Kidney capillary endothelial cell (primary cell): Measurements from ENCODE around the gene TSPAN4.

Experiments used
- DNase-seq: peaks from one replicate; pipeline ENCODE4 v3.0.0-alpha.2; 2018; ENCODE audit warnings: low spot score

Gene TSPAN4

DNA sequence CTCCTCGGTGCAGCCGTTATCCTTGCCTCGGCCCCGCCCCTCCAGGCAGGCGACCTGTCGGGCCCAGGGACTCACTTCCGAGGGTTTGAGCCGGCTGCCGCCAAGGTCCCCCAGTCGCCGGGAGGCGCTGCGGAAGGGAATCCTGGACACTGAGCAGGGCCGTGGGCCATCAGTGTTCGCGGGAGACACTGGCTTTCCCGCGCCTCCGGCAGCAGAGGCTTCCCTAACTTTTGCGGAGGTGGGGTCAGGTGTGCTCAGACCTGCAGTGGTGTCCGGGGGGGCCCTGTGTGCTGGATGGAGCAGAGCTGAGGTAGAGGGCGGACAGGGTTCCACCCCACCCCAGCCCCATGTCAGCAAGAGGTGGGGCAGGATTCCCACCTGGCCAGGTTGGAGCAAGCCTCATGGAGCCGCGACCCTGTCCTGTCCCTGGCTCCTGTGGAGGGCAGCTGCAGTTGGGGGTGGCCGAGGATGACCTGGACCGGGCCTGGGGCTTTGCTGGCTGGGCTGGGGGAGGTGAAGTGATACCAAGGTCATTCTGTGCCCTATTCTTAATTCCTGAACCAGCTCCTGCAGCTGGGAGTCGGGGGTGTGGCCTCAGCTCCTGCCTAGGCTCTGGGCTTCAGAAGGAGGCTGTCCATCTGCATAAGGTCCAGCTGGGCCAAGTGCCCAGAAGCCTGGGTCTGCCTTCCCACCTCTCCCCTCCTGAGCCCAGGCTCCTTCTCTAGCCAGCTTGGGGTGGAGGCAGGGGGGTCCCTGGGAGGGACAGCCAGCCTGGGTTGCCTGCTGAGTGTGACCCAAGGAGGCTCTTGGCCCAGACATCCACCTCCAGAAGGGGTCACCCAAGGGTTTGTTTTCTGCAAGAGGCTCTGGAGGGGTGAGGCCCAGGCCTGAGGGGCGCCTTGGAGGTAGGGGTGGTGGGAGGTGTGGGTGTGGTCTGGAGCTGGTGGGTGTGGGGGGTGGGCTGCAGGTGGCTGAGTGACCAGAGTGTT is 8.4 kb downstream of the TSPAN4 start:
- DNase-seq, result no peak

DNA sequence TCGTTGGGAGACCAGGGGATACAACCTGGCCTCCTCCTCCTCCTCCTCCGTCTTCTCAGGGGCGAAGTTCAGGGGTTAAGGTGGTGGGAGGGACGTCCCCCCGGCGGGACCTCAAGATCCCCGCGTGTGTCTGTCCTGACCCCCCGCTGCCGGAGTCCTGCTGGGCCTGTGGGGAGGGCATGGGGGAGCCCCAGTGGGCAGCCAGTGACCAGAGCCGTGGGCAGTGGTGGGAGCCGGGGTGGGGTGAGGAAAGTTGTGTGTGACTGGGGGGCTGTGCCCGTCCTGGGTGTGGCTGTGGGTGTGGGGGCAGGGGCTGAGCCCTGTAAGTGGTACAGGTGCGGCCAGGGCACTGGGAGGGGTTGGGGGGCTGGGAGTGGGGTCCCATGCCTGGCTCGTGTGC is 10.1 kb downstream of the TSPAN4 start:
- DNase-seq, result no peak

DNA sequence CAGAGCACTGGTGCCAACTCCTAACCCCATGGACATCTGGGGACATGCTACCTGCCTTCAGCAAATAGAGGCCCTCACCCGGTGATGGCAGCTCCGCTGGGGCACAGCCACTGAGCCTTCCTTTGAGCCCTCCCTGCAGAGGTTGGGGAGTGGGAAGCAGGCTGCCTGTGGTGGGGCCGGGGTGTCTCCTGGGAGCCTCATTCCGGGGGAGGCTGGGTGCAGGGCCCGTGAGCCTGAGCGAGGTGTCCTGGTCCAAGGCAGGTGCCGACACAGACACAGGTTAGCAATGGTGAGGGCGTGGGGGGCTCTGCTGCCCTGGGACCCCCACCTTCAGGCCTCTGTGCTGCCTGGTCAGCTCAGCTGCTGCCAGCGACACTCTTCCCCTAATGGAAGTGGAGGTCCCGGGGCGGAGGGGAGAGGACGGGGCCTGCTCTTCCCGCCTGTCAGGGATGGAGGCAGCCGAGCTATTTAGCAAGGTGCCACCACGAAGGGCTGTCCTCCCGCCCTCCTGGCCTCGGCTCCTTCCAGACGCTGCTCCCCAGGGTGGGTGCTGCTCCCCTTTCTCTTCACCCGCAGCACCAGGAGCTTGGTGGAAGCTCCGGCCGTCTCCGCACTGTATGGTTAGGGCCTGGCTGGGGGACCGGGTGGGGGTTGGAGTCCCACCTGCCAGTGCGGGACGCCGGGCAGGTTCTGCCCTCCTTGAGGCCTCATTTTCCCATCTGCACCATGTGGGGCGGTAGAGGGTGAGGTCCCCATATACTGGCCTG is 11.2 kb downstream of the TSPAN4 start:
- DNase-seq, result no peak

DNA sequence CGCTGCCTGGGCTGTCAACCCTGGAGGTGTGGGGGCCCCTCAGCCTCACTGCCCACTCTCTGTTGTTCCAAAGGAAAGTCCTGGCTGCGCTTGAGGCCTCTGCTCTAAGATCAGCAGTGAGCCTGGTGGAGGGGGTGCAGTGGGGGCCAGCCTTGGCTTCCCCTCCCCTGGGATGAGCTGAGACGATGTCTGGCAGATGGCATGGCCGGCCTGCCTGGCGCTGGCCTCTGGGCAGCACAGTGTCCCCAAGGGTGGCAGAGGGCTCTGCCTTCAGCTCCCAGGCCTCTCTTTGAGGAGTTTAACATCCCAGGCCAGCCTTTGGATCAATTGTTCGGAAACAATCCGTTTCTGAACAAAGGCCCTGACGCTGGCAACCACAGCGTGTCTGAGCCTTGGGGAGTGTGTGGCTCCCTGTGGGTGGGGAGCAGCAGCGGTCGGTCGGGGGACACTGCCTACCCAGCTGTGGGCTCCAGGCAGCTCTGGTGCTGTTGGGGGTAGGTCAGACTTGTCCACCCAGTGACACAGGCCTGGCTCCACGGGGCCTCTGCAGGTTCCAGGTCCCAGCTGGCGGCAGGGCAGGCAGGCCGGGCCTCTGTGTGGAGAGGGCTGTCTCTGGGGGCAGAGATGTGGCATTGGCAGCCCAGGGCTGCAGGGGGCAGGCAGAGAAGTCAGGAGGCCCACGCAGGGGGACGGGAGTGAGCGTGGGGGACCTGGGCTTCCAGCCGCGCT is 12.1 kb downstream of the TSPAN4 start:
- no peak for DNase-seq

DNA sequence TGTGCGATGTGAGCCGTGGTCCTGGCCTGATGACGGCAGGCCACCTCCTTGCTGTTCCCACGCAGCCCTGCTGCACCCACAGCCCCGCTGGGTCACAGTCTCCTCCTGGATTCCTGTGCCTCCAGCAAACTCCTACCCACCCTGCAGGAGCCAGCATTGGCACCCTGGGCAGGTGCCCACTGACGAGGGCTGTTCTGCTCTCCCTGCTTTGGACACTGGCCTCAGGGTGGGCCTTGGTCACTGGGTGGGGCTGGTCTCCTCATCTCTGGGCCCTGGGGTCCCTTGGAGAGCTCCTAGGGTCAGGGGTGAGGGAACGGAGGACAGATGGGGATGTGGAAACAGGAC is 12.7 kb downstream of the TSPAN4 start:
- no peak for DNase-seq

DNA sequence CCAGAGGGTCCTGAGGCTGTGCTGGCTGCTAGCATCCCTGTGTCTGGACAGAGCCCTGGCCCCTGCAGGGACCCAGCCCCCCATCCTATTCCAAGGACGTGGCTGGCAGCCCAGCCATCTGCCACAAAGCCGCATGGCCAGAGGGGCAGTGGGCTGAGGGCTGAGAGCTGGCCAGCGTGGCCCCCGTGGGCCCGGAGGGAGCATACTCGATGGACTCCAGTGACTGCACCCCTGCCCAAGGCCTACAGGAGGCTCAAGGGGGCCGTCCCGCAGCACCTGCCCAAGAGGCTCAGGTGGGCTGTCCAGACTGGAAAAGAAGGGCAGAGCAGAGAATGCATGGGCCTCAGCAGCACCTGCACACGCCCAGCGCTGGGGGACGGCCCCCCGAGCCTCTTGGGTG is 13.1 kb downstream of the TSPAN4 start:
- DNase-seq, result no peak

DNA sequence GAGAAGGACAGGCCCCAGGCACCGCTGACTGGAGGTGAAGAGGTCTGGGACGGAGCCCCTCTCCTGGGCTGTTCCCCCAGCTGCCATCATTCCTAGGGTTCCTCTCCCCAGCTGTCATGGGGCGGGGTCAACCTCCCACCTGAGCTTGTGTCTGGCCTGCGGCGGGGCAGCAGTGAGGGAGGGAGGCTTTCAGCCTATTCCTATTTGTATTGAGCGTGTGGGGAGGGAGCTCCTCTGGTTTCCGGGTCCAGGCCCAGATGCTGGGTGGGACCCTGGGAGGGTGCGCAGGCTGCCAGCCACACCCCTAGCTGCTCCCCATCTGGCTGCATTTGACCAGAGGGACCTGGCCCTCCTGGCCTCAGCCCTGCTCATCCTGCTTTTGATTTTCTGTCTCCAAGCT is 13.7 kb downstream of the TSPAN4 start:
- DNase-seq, result no peak

DNA sequence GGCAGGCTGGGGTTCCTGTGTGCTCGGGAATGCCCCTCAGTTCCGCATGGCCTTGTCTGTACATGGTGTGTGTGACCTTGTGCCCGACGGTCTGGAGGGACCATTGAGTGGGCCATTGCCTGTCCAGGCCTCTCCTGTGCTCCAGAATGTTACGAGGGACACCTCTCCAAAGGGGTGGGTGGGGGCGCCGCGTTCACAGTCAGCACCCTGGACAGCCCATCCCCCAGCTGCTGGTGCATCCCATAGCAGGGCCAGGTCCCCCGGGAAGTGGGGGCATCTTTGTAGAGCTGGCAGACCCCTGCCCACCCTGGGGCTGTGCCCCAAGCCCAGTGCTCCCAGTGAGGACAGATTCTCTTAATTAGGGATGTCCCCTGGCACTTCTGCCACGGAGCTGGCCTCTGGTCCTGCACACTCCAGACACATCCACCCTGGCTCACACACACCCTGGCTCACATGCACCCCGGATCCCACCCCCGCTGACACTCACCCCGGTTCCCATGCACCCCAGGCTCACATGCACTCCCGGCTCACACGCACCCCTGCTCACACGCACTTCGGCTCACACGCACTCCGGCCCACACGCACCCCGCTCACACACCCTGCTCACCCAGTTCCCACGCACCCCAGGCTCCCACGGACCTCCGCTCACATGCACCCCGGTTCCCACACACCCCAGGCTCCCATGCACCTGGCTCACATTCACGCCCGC is 15.6 kb downstream of the TSPAN4 start:
- no peak for DNase-seq

DNA sequence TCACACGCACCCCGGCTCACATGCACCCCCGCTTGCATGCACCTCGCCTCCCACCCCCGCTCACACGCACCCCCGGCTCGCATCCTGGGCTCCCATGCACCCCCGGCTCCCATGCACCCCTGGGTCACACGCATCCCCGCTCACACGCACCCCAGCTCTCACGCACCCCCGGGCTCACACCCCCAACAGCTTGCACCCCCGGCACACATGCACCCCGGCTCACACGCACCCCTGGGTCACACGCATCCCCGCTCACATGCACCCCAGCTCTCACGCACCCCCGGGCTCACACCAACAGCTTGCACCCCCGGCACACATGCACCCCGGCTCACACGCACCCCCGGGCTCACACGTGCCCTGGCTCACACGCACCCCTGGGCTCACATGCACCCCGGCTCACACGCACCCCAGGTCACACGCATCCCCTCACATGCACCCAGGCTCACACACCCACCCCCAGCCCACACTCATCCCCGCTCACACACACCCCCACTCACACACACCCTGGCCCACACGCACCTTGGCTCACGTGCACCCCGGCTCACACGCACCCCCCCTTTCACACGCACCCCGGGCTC is 16.2 kb downstream of the TSPAN4 start:
- DNase-seq, result no peak

DNA sequence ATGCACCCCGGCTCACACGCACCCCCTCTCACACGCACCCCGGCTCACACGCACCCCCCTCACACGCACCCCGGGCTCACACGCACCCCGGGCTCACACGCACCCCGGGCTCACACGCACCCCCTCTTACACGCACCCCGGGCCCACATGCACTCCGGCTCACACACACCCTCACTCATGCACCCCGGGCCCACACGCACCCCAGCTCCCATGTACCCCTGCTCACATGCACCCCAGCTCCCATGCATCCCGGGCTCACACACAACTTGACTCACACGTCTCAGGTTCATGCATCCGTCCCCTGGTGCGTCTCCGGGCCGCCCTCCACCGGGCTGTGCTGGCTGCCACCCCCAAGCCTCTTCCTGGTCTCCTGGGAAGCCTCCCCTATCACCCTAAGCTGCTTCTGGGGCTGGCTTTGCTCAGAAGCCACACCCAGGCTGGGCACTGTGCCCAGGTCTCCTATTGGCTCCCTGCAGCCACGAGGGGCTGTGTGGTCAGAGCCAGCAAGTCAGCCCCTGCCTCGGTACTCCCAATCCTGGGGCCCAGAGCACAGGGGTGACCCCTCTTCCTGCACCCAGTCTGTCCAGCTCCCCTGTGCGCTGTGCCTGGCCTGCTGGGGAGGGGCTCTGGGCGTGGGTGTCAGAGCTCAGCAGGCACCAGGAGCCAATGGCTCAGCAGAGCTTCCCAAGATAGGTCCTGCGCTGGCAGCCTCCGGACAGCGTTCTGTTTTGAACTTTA is 16.9 kb downstream of the TSPAN4 start:
- no peak for DNase-seq

DNA sequence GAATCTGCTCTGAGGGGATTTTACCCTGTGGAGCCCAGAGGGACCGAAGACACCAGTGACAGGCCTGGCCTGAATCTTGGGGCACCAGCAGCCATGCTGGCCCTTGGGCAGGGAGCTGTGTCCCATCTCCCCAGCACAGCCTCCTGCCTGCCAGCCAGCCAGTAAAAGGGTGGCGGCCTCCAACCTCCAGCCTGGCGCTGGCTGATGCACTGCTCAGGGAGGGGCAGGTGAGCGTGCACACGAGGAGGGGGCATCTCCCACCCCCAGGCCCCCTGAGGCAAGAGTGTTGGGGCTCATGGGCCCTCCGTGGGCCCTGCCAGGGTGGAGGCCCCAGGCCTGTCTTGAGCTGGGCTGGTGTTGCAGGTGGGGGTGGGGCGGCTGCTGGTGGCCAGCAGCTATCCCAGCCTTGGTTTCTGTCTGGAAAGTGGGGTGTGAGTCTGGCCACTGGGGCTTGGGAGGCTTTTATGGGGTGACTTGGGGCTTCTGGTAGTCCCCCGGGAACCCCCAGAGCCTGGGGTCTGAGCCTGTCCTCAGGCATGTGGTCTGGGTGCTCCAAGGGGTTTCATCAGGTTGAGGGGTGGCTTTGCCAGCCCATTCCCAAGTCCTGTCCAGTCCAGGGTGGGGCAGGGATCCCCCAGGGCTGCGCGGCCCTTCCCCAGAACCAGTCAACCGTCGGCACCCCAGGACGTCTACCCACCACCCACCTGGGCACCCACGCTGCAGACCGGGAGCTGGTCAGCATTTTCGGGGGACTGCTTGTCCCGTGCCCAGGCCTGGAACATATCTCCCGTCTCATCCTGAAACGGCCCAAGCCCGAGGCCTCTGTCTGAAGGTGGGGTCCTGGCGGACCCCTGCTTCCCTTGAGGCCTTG is 17.8 kb downstream of the TSPAN4 start:
- DNase-seq, result no peak

DNA sequence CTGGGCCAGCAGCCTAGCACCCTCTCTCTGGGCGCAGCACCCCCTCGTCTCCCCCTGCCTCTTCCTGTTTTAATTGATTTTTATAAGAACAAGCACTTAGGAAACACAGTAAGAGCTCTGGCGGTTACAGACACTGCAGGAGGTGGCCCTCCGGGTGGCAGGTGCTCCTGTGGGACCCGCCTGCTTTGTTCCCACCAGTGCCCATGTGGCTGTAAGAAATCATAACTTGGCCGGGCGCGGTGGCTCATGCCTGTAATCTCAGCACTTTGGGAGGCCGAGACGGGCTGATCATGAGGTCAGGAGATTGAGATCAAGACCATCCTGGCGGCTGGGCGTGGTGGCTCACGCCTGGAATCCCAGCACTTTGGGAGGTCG is 18.4 kb downstream of the TSPAN4 start:
- DNase-seq, result no peak

DNA sequence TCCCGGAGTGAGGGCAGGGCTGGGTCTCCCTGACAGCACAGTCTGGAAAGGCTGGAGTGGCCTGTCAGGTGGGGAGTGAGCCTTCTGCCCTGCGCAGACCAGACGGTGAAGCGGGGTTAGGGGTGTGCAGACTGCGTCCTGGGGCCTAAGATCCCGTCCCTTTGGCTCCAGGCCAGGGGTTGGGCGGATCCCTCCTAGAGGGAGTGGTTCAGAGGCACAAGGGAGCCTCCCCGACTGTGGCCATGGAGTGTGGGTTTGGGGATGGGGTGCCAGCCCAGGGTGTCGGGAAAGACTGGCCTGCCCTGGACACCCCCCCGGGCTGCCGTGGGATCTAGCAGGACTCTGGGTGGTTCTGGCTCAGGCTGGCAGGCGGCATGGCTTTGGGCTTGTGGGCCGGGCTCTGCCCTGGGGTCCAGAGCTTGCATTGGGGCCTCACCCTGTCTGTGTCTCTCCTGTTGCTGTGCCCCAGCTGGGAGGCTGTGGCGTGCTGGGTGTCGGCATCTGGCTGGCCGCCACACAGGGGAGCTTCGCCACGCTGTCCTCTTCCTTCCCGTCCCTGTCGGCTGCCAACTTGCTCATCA is 19.5 kb downstream of the TSPAN4 start:
- no peak for DNase-seq

DNA sequence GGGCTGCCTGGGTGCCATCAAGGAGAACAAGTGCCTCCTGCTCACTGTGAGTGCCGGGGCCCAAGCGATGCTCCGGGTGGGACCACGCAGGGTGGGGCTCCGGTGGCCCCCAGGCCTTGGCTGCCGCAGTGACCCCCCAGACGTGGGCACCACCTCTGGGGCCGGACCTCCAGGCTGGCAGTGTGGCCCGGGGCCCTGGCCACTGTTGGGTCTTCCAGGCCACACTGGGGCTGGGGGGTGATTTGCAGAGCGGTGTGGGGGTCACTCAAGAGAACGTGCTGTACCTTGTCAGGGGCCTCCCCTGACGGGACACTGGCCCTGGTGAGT is 20.0 kb downstream of the TSPAN4 start:
- DNase-seq, result no peak

DNA sequence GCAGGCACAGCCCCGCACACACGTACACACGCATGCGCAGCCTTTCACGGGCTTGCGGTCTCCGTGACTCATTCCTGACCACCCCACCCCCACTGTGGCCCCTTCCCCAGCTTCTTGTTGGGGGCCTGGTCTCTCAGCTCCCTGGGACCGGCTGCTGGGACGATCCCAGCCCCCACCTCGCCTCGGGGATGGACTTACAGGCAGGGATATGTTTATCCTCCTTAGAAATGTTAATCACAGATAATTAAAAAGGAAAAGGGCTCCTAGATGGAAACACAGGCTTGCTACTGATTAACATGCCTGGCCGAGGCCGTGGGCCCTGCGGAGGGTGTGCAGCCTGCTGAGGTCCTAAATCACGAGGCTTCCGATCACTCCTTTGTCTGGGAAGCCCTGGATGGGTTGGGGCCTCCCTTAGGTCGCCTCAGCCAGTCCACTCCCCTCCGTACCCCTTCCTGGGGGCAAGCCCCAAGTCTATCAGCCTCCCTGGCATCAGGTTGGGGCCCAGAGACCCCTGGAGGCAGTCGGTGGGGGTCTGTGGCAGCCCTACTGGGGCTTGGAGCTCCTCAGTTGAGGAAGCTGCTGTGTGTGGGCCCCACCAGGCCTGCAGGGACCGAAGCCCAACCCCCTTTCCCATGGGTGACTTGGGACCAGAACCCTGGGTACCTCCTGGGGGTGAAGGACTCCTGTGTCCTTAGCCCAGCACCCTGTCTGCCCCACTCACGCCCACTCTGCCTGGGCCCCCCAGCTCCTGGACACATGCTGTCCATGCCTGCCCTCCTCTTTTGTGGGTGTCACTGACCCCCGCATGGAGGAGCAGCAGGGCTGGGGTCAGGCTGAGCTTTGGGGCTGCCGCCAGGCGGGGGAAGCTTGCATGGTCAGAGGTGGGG is 20.6 kb downstream of the TSPAN4 start:
- DNase-seq, result no peak

DNA sequence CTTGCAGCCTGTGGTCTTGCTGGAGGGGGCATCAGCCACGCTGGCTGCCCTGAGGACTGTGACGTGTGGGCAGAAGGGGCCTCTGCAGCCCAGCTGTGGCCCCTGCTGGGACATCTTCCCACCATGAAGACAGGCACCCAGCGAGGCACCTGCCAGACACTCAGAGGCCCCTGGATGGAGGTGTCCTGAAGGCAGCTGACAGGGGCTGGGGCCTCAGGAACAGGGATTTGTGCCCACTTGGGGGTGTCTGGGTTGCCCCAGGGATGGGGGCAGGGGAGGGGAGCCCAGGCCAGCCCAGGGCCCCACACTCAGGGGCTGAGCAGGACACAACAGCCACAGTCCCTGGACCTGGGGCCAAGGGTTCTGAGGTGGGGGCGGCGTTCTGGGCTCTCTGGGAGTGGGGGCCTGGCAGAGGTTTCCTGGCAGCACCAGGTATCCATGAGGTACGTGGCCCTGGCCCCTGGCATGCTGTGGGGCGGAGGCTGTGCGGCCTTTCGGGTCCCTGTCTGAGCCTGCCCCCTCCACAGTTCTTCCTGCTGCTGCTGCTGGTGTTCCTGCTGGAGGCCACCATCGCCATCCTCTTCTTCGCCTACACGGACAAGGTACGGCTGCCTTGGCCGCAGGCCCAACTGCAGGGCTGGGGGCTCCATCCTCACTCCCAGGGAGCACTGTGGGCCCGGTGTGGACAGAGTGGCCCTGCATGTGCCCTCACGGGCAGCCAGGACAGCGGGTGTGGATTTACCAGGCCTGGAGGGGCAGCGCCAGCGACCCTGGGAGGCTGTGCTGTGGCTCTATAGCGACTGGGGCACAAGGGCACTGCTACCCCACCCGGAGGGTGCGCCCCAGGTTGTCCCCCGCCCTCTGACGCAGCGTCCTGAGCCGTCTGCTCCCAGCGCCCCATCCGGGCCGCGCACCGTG is 21.5 kb downstream of the TSPAN4 start:
- DNase-seq, result no peak

DNA sequence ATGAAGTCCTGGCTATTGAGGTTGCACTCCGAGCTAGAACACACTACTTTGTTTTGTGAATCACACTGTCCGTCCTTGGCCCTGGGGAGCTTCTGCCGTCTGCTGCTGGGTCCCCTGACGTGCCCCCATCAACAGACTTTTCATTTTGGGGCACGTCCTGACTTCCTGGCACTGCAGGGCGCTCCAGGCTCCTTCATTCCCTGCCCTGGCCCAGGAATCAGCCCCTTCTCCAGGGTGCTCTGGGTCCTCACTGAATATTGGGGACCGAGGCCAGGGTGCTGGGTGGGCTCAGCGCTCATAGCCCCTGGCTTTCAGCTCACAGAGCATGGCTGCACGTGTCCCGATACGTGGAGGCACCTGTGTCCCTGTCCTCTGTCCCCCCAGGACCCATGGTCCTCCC is 22.2 kb downstream of the TSPAN4 start:
- DNase-seq, result no peak
